ENCODE results near the gene CACNA1S.

GRCh38 chr1:201098992-201099677, 13.1 kb downstream of the CACNA1S start:
- TF ChIP-seq EP300 (IDR thresholded peaks at IDR 0.05; ENCODE audit: borderline replicate concordance) (no peak), FOXM1 (IDR thresholded peaks at IDR 0.05; ENCODE audit: borderline replicate concordance, low read depth) (no peak), TEAD4 (IDR thresholded peaks at IDR 0.05) (no peak), CEBPB (IDR thresholded peaks at IDR 0.05) (no peak), YY1 (IDR thresholded peaks at IDR 0.05; ENCODE audit: low read depth) (no peak), ZBTB7A (IDR thresholded peaks at IDR 0.05; ENCODE audit: low read depth) (no peak), TAF1 (IDR thresholded peaks at IDR 0.05; ENCODE audit: low read depth) (no peak), RAD21 (IDR thresholded peaks at IDR 0.05; ENCODE audit: low read depth) (no peak), CREB1 (IDR thresholded peaks at IDR 0.05; ENCODE audit: low read depth) (no peak)
- TF ChIP-seq, protein P1, sequence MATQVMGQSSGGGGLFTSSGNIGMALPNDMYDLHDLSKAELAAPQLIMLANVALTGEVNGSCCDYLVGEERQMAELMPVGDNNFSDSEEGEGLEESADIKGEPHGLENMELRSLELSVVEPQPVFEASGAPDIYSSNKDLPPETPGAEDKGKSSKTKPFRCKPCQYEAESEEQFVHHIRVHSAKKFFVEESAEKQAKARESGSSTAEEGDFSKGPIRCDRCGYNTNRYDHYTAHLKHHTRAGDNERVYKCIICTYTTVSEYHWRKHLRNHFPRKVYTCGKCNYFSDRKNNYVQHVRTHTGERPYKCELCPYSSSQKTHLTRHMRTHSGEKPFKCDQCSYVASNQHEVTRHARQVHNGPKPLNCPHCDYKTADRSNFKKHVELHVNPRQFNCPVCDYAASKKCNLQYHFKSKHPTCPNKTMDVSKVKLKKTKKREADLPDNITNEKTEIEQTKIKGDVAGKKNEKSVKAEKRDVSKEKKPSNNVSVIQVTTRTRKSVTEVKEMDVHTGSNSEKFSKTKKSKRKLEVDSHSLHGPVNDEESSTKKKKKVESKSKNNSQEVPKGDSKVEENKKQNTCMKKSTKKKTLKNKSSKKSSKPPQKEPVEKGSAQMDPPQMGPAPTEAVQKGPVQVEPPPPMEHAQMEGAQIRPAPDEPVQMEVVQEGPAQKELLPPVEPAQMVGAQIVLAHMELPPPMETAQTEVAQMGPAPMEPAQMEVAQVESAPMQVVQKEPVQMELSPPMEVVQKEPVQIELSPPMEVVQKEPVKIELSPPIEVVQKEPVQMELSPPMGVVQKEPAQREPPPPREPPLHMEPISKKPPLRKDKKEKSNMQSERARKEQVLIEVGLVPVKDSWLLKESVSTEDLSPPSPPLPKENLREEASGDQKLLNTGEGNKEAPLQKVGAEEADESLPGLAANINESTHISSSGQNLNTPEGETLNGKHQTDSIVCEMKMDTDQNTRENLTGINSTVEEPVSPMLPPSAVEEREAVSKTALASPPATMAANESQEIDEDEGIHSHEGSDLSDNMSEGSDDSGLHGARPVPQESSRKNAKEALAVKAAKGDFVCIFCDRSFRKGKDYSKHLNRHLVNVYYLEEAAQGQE (IDR thresholded peaks at IDR 0.05; ENCODE audit: low read depth) = no peak
- TF ChIP-seq, protein P2, sequence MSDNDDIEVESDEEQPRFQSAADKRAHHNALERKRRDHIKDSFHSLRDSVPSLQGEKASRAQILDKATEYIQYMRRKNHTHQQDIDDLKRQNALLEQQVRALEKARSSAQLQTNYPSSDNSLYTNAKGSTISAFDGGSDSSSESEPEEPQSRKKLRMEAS (IDR thresholded peaks at IDR 0.05) = no peak
